Tibial artery (tissue), 4 donors: ENCODE measurements around the gene RCBTB1.
"Not testable (repeated sequence)": the region's sequence is repeated elsewhere in the genome, so short reads cannot be mapped to it uniquely, and the experiment has no call there.

Experiments
- DNase-seq, 2 donors: peaks; one replicate each; pipeline ENCODE4 v3.0.0-alpha.2; 2019
- H3K27ac ChIP-seq, 2 donors: fragments of 200-600 bp; sonication (generic) in 1 of 2; 1 replicate in 1 of 2; 2 replicates in 1 of 2; pipeline ENCODE4 v1.5.1; 2018 to 2019; ENCODE audit warnings: mild to moderate bottlenecking in 1 of 2
- H3K27me3 ChIP-seq, 2 donors: fragments of 200-600 bp; sonication (generic) in 1 of 2; one replicate each; pipeline versions ENCODE4 v1.5.1 to v1.6.0; 2016 to 2019
- H3K36me3 ChIP-seq, 3 donors: fragments of 200-600 bp; sonication (generic) in 2 of 3; one replicate each; pipeline ENCODE4 v1.5.1; 2016 to 2019; ENCODE audit warnings: mild to moderate bottlenecking in 2 of 3
- H3K4me1 ChIP-seq, 4 donors: fragments of 200-600 bp; sonication (generic) in 2 of 4; 1 replicate in 3 of 4; 2 replicates in 1 of 4; pipeline ENCODE4 v1.5.1; 2016 to 2019
- H3K4me3 ChIP-seq, 2 donors: fragments of 200-600 bp; sonication (generic) in 1 of 2; 1 replicate in 1 of 2; 2 replicates in 1 of 2; pipeline ENCODE4 v1.5.1; 2018 to 2019; ENCODE audit warnings: mild to moderate bottlenecking in 2 of 2
- H3K9me3 ChIP-seq, 3 donors: fragments of 200-600 bp; sonication (generic) in 1 of 3; one replicate each; pipeline ENCODE4 v1.5.1; 2016 to 2019
- CTCF ChIP-seq, 2 experiments: fragments of 200-600 bp in 1 of 2; fragments of 450-650 bp in 1 of 2; IDR thresholded peaks; one replicate each; pipeline ENCODE4 v1.5.1; 2017 to 2019; ENCODE audit warnings: antibody characterized with exemption in 2 of 2, mild to moderate bottlenecking in 1 of 2, moderate library complexity in 1 of 2
- intact Hi-C: fragments of 100-400 bp; cut with DNase I; formaldehyde crosslinking; loops from one replicate; pipeline ENCODE4 v1.15.0; 2023; ENCODE audit warnings: low total_unique reads

Gene RCBTB1

GRCh38 chr13:49620170-49620621 is 34.8 kb upstream of the RCBTB1 start:
- Histone ChIP-seq H3K27ac (no peak overlapping the region), H3K4me3 (no peak overlapping the region), H3K9me3 (no peaks in the 10 kb centered on the region), H3K27me3 (no peaks in the 10 kb centered on the region), H3K36me3 (no peaks in the 10 kb centered on the region), H3K4me1 (peaks cover 0 to 9% (median 5%) of the 10 kb centered on the region in 4 donors)
- intact Hi-C loops: no loop called here
- DNase-seq: no peak
- no peak for TF ChIP-seq CTCF (IDR thresholded peaks at IDR 0.05)

GRCh38 chr13:49616676-49617065 is 31.3 kb upstream of the RCBTB1 start:
- H3K4me1 ChIP-seq: peaks cover 0 to 9% (median 4%) of the 10 kb centered on the region in 4 donors
- peak overlapping the region; percentile 15 to 22 for H3K27ac ChIP-seq
- DNase-seq: no peak

GRCh38 chr13:49615836-49616675 is 30.7 kb upstream of the RCBTB1 start:
- Histone ChIP-seq H3K36me3 (no peaks in the 10 kb centered on the region), H3K27ac (peak overlapping the region; percentile 15 to 22), H3K9me3 (no peaks in the 10 kb centered on the region), H3K27me3 (no peaks in the 10 kb centered on the region), H3K4me3 (no peak overlapping the region), H3K4me1 (peaks cover 0 to 9% (median 4%) of the 10 kb centered on the region in 4 donors)
- no peak for DNase-seq
- no peak for TF ChIP-seq CTCF (IDR thresholded peaks at IDR 0.05)
- intact Hi-C loops: no loop called here

More at GRCh38 chr13:49616676-49617065, 31.3 kb upstream of the RCBTB1 start:
- H3K4me3 ChIP-seq: no peak overlapping the region
- H3K9me3 ChIP-seq: no peaks in the 10 kb centered on the region
- H3K27me3 ChIP-seq: no peaks in the 10 kb centered on the region
- no peaks in the 10 kb centered on the region for H3K36me3 ChIP-seq
- no peak for TF ChIP-seq CTCF (IDR thresholded peaks at IDR 0.05)
- intact Hi-C loops: no loop called here

GRCh38 chr13:49612042-49612441 is 26.7 kb upstream of the RCBTB1 start:
- H3K4me3 ChIP-seq, DNase-seq, H3K36me3 ChIP-seq, H3K4me1 ChIP-seq, H3K27ac ChIP-seq, H3K27me3 ChIP-seq, intact Hi-C loops, H3K9me3 ChIP-seq: not testable (repeated sequence)

- peaks cover 0 to 4% (median 0%) of the 10 kb centered on the region in 4 donors for H3K4me1 ChIP-seq
- no peak overlapping the region for H3K27ac ChIP-seq
- no peak for DNase-seq
- no peaks in the 10 kb centered on the region for H3K27me3 ChIP-seq
- H3K9me3 ChIP-seq: no peaks in the 10 kb centered on the region
- no peaks in the 10 kb centered on the region for H3K36me3 ChIP-seq
- intact Hi-C loops: no loop called here
- no peak for TF ChIP-seq CTCF (IDR thresholded peaks at IDR 0.05)
- H3K4me3 ChIP-seq: no peak overlapping the region
Measured at GRCh38 chr13:49610176-49610575, 24.8 kb upstream of the RCBTB1 start.

- intact Hi-C loops: loop anchor here (10.0 kb wide), 1 partner anchor 54 kb away; no protein-coding TSS in a partner anchor
- no peaks in the 10 kb centered on the region for H3K27me3 ChIP-seq
- no peak overlapping the region for H3K27ac ChIP-seq
- no peak for DNase-seq
- H3K9me3 ChIP-seq: no peaks in the 10 kb centered on the region
- H3K36me3 ChIP-seq: no peaks in the 10 kb centered on the region
- no peak for TF ChIP-seq CTCF (IDR thresholded peaks at IDR 0.05)
- no peak overlapping the region for H3K4me3 ChIP-seq
- peaks cover 0 to 4% (median 0%) of the 10 kb centered on the region in 4 donors for H3K4me1 ChIP-seq
Measured at GRCh38 chr13:49608651-49609331, 23.4 kb upstream of the RCBTB1 start.
